HEK293 (cell line): ENCODE data around the gene MAP3K5.
A peak's percentile ranks its signal among the peaks of the same experiment; 100 is the strongest.

Experiments used
- FEZF1 ChIP-seq: fragments of 450-650 bp; formaldehyde crosslinking; IDR thresholded peaks from 2 replicates; pipeline ENCODE4 v1.5.1; 2016; ENCODE audit warnings: missing biosample characterization, missing genetic modification characterization
- KLF9 ChIP-seq: fragments of 450-650 bp; formaldehyde crosslinking; IDR thresholded peaks from 2 replicates; pipeline ENCODE4 v1.5.1; 2016; ENCODE audit warnings: missing biosample characterization, missing genetic modification characterization, low read depth
- OVOL3 ChIP-seq: fragments of 450-650 bp; formaldehyde crosslinking; IDR thresholded peaks from 2 replicates; pipeline ENCODE4 v1.5.1; 2016; ENCODE audit warnings: missing biosample characterization, missing genetic modification characterization
- ZBTB1 ChIP-seq: fragments of 450-650 bp; formaldehyde crosslinking; IDR thresholded peaks from 2 replicates; pipeline ENCODE4 v1.5.1; 2016; ENCODE audit warnings: missing biosample characterization, missing genetic modification characterization
- ZBTB7A ChIP-seq: fragments of 450-650 bp; formaldehyde crosslinking; IDR thresholded peaks from 2 replicates; pipeline ENCODE4 v1.5.1; 2016; ENCODE audit warnings: low read depth, missing biosample characterization, missing genetic modification characterization
- ZNF112 ChIP-seq: fragments of 450-650 bp; formaldehyde crosslinking; IDR thresholded peaks from 2 replicates; pipeline ENCODE4 v1.5.0; 2017; ENCODE audit warnings: missing biosample characterization, missing genetic modification characterization
- ZNF175 ChIP-seq: fragments of 450-650 bp; formaldehyde crosslinking; IDR thresholded peaks from 2 replicates; pipeline ENCODE4 v1.5.1; 2016; ENCODE audit warnings: missing biosample characterization, missing genetic modification characterization
- ZNF24 ChIP-seq: fragments of 450-650 bp; formaldehyde crosslinking; IDR thresholded peaks from 2 replicates; pipeline ENCODE4 v1.5.1; 2016; ENCODE audit warnings: missing biosample characterization, missing genetic modification characterization
- ZNF292 ChIP-seq: fragments of 450-650 bp; formaldehyde crosslinking; IDR thresholded peaks from 2 replicates; pipeline ENCODE4 v1.5.1; 2016; ENCODE audit warnings: low read depth, missing biosample characterization, missing genetic modification characterization, borderline replicate concordance
- ZNF48 ChIP-seq: fragments of 450-650 bp; formaldehyde crosslinking; IDR thresholded peaks from 2 replicates; pipeline ENCODE4 v1.5.1; 2016; ENCODE audit warnings: missing biosample characterization, missing genetic modification characterization
- ZNF560 ChIP-seq: fragments of 450-650 bp; formaldehyde crosslinking; IDR thresholded peaks from 2 replicates; pipeline ENCODE4 v1.5.1; 2017; ENCODE audit warnings: missing biosample characterization, missing genetic modification characterization, borderline replicate concordance
- ZNF561 ChIP-seq: fragments of 450-650 bp; IDR thresholded peaks from 2 replicates; pipeline ENCODE4 v1.5.1; 2018; ENCODE audit warnings: missing biosample characterization, missing genetic modification characterization, borderline replicate concordance
- ZNF585B ChIP-seq: fragments of 450-650 bp; formaldehyde crosslinking; IDR thresholded peaks from 2 replicates; pipeline ENCODE4 v1.5.1; 2016; ENCODE audit warnings: missing biosample characterization, missing genetic modification characterization
- ZNF596 ChIP-seq: fragments of 450-650 bp; IDR thresholded peaks from 2 replicates; pipeline ENCODE4 v1.5.0; 2018; ENCODE audit warnings: missing biosample characterization, mild to moderate bottlenecking, missing genetic modification characterization, moderate library complexity
- ZNF600 ChIP-seq: fragments of 450-650 bp; formaldehyde crosslinking; IDR thresholded peaks from 2 replicates; pipeline ENCODE4 v1.5.1; 2016; ENCODE audit warnings: missing biosample characterization, missing genetic modification characterization
- ZNF624 ChIP-seq: fragments of 450-650 bp; formaldehyde crosslinking; IDR thresholded peaks from 2 replicates; pipeline ENCODE4 v1.5.1; 2017; ENCODE audit warnings: missing biosample characterization, missing genetic modification characterization
- ZNF654 ChIP-seq: fragments of 450-650 bp; formaldehyde crosslinking; IDR thresholded peaks from 2 replicates; pipeline ENCODE4 v1.5.1; 2016; ENCODE audit warnings: low read depth, missing biosample characterization, missing genetic modification characterization
- ZNF664 ChIP-seq: fragments of 450-650 bp; formaldehyde crosslinking; IDR thresholded peaks from 2 replicates; pipeline ENCODE4 v1.5.1; 2016; ENCODE audit warnings: missing biosample characterization, missing genetic modification characterization
- ZNF768 ChIP-seq: fragments of 450-650 bp; formaldehyde crosslinking; IDR thresholded peaks from 2 replicates; pipeline ENCODE4 v1.5.1; 2018; ENCODE audit warnings: missing biosample characterization, mild to moderate bottlenecking, missing genetic modification characterization
- ZNF776 ChIP-seq: fragments of 450-650 bp; formaldehyde crosslinking; IDR thresholded peaks from 2 replicates; pipeline ENCODE4 v1.5.0; 2017; ENCODE audit warnings: missing biosample characterization, missing genetic modification characterization, borderline replicate concordance
- ZNF785 ChIP-seq: fragments of 450-650 bp; formaldehyde crosslinking; IDR thresholded peaks from 2 replicates; pipeline ENCODE4 v1.5.1; 2016; ENCODE audit warnings: missing biosample characterization, missing genetic modification characterization
- ZNF837 ChIP-seq: fragments of 450-650 bp; formaldehyde crosslinking; IDR thresholded peaks from 2 replicates; pipeline ENCODE4 v1.5.1; 2016; ENCODE audit warnings: missing biosample characterization, missing genetic modification characterization
- TF ChIP-seq, protein P1 (sequence below): fragments of 450-650 bp; formaldehyde crosslinking; IDR thresholded peaks from 2 replicates; pipeline ENCODE4 v1.5.1; 2016; ENCODE audit warnings: missing biosample characterization, missing genetic modification characterization
- TF ChIP-seq, protein P2 (sequence below): fragments of 450-650 bp; formaldehyde crosslinking; IDR thresholded peaks from 2 replicates; pipeline ENCODE4 v1.5.1; 2016; ENCODE audit warnings: missing biosample characterization, missing genetic modification characterization
- TF ChIP-seq, protein P3 (sequence below): fragments of 450-650 bp; formaldehyde crosslinking; IDR thresholded peaks from 2 replicates; pipeline ENCODE4 v1.5.1; 2016; ENCODE audit warnings: missing biosample characterization, missing genetic modification characterization
- TF ChIP-seq, protein P4 (sequence below): fragments of 450-650 bp; formaldehyde crosslinking; IDR thresholded peaks from 2 replicates; pipeline ENCODE4 v1.5.1; 2017; ENCODE audit warnings: missing biosample characterization, missing genetic modification characterization
- TF ChIP-seq, protein P5 (sequence below): fragments of 450-650 bp; formaldehyde crosslinking; IDR thresholded peaks from 2 replicates; pipeline ENCODE4 v1.5.1; 2016; ENCODE audit warnings: missing biosample characterization, missing genetic modification characterization
- TF ChIP-seq, protein P6 (sequence below): fragments of 450-650 bp; IDR thresholded peaks from 2 replicates; pipeline ENCODE4 v1.5.1; 2018; ENCODE audit warnings: missing biosample characterization, missing genetic modification characterization
- TF ChIP-seq, protein P7 (sequence below): fragments of 450-650 bp; formaldehyde crosslinking; IDR thresholded peaks from 2 replicates; pipeline ENCODE4 v1.5.1; 2016; ENCODE audit warnings: missing biosample characterization, missing genetic modification characterization, low read depth

MAP3K5 gene

DNA sequence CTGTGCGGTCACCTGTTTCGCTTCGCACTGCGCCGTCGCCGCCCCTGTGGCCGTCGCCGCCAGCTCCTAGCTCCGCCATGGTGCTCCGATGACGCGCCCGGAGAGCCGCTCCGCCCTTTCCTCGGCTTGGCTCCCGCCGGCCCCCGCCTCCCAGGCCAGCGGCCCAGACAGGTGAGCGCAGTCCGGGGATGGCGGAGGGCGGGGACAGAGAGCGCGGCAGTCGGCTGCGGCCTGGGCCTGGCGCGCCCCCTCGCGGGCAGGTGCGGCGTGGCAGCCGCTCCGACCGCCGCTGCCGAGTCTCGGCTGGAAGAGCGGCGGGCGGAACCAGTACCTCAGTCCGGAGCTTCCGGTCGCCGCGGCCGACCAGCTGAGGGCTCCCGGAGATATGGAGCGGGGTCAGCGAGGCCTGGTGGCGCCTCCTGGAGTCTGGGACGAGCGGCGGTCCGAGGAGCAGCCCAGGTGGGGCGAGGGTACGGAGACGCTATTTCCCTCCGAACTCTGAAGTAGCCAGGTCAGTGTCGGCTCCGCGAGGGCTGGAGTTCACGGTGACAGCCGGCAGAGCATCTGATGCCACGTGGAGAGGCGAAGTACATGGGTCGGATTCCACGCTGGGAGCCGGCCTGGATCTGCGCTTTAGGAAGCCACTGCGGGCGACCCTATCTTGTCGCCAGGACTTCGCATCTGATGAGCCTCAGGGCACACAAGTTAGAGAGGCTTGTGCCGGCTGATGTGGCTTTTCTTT lies 241.8 kb downstream of the MAP3K5 start, which contains the start of gene MAP7 (continued):
- TF ChIP-seq, protein P1, sequence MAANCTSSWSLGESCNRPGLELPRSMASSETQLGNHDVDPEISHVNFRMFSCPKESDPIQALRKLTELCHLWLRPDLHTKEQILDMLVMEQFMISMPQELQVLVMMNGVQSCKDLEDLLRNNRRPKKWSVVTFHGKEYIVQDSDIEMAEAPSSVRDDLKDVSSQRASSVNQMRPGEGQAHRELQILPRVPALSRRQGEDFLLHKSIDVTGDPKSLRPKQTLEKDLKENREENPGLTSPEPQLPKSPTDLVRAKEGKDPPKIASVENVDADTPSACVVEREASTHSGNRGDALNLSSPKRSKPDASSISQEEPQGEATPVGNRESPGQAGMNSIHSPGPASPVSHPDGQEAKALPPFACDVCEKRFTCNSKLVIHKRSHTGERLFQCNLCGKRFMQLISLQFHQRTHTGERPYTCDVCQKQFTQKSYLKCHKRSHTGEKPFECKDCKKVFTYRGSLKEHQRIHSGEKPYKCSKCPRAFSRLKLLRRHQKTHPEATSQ (tag by site-specific recombination): no peak
- TF ChIP-seq ZNF768 (tag by site-specific recombination) (no peak), ZNF596 (tag by site-specific recombination) (peak; percentile 29; the same call in 1 of the 2 replicates), ZNF785 (no peak), ZNF561 (tag by site-specific recombination) (peak; percentile 78; the same call in 1 of the 2 replicates), ZNF600 (tag by site-specific recombination) (no peak), ZNF175 (tag by site-specific recombination) (no peak), ZNF24 (tag by site-specific recombination) (no peak), ZBTB7A (no peak), ZNF560 (no peak), FEZF1 (tag by site-specific recombination) (no peak), ZNF112 (no peak), ZNF654 (tag by site-specific recombination) (no peak), ZNF837 (tag by site-specific recombination) (no peak), ZNF664 (tag by site-specific recombination) (no peak), KLF9 (tag by site-specific recombination) (no peak), ZNF776 (tag by site-specific recombination) (no peak), ZNF48 (tag by site-specific recombination) (no peak), ZNF624 (tag by site-specific recombination) (no peak), ZNF585B (tag by site-specific recombination) (no peak), ZBTB1 (no peak), ZNF292 (tag by site-specific recombination) (no peak), OVOL3 (no peak)
- TF ChIP-seq, protein P2, sequence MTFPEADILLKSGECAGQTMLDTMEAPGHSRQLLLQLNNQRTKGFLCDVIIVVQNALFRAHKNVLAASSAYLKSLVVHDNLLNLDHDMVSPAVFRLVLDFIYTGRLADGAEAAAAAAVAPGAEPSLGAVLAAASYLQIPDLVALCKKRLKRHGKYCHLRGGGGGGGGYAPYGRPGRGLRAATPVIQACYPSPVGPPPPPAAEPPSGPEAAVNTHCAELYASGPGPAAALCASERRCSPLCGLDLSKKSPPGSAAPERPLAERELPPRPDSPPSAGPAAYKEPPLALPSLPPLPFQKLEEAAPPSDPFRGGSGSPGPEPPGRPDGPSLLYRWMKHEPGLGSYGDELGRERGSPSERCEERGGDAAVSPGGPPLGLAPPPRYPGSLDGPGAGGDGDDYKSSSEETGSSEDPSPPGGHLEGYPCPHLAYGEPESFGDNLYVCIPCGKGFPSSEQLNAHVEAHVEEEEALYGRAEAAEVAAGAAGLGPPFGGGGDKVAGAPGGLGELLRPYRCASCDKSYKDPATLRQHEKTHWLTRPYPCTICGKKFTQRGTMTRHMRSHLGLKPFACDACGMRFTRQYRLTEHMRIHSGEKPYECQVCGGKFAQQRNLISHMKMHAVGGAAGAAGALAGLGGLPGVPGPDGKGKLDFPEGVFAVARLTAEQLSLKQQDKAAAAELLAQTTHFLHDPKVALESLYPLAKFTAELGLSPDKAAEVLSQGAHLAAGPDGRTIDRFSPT (tag by site-specific recombination): no peak
- TF ChIP-seq, protein P3, sequence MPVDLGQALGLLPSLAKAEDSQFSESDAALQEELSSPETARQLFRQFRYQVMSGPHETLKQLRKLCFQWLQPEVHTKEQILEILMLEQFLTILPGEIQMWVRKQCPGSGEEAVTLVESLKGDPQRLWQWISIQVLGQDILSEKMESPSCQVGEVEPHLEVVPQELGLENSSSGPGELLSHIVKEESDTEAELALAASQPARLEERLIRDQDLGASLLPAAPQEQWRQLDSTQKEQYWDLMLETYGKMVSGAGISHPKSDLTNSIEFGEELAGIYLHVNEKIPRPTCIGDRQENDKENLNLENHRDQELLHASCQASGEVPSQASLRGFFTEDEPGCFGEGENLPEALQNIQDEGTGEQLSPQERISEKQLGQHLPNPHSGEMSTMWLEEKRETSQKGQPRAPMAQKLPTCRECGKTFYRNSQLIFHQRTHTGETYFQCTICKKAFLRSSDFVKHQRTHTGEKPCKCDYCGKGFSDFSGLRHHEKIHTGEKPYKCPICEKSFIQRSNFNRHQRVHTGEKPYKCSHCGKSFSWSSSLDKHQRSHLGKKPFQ (tag by site-specific recombination): no peak
- TF ChIP-seq, protein P4, sequence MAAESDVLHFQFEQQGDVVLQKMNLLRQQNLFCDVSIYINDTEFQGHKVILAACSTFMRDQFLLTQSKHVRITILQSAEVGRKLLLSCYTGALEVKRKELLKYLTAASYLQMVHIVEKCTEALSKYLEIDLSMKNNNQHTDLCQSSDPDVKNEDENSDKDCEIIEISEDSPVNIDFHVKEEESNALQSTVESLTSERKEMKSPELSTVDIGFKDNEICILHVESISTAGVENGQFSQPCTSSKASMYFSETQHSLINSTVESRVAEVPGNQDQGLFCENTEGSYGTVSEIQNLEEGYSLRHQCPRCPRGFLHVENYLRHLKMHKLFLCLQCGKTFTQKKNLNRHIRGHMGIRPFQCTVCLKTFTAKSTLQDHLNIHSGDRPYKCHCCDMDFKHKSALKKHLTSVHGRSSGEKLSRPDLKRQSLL (tag by site-specific recombination): 0 out of 2 replicates have a peak, but pooled peaks have one; percentile 9
- TF ChIP-seq, protein P5, sequence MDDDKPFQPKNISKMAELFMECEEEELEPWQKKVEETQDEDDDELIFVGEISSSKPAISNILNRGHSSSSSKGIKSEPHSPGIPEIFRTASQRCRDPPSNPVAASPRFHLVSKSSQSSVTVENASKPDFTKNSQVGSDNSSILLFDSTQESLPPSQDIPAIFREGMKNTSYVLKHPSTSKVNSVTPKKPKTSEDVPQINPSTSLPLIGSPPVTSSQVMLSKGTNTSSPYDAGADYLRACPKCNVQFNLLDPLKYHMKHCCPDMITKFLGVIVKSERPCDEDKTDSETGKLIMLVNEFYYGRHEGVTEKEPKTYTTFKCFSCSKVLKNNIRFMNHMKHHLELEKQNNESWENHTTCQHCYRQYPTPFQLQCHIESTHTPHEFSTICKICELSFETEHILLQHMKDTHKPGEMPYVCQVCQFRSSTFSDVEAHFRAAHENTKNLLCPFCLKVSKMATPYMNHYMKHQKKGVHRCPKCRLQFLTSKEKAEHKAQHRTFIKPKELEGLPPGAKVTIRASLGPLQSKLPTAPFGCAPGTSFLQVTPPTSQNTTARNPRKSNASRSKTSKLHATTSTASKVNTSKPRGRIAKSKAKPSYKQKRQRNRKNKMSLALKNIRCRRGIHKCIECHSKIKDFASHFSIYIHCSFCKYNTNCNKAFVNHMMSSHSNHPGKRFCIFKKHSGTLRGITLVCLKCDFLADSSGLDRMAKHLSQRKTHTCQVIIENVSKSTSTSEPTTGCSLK (tag by site-specific recombination): no peak
- TF ChIP-seq, protein P6, sequence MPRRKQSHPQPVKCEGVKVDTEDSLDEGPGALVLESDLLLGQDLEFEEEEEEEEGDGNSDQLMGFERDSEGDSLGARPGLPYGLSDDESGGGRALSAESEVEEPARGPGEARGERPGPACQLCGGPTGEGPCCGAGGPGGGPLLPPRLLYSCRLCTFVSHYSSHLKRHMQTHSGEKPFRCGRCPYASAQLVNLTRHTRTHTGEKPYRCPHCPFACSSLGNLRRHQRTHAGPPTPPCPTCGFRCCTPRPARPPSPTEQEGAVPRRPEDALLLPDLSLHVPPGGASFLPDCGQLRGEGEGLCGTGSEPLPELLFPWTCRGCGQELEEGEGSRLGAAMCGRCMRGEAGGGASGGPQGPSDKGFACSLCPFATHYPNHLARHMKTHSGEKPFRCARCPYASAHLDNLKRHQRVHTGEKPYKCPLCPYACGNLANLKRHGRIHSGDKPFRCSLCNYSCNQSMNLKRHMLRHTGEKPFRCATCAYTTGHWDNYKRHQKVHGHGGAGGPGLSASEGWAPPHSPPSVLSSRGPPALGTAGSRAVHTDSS (tag by site-specific recombination): 0 out of 2 replicates have a peak, but pooled peaks have one; percentile 40
- TF ChIP-seq, protein P7, sequence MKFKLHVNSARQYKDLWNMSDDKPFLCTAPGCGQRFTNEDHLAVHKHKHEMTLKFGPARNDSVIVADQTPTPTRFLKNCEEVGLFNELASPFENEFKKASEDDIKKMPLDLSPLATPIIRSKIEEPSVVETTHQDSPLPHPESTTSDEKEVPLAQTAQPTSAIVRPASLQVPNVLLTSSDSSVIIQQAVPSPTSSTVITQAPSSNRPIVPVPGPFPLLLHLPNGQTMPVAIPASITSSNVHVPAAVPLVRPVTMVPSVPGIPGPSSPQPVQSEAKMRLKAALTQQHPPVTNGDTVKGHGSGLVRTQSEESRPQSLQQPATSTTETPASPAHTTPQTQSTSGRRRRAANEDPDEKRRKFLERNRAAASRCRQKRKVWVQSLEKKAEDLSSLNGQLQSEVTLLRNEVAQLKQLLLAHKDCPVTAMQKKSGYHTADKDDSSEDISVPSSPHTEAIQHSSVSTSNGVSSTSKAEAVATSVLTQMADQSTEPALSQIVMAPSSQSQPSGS: no peak
